HG03432 (cell line): ENCODE results near the gene TBK1.
"Not testable (repeated sequence)": the region's sequence is repeated elsewhere in the genome, so short reads cannot be mapped to it uniquely, and the experiment has no call there.

Experiments
- ATAC-seq: cut with Tn5 transposase; IDR thresholded peaks from one replicate; pipeline ENCODE4 v1.9.1; 2021; ENCODE audit warnings: mild to moderate bottlenecking, moderate library complexity; ENCODE audit not compliant: unreplicated experiment

Gene TBK1

DNA sequence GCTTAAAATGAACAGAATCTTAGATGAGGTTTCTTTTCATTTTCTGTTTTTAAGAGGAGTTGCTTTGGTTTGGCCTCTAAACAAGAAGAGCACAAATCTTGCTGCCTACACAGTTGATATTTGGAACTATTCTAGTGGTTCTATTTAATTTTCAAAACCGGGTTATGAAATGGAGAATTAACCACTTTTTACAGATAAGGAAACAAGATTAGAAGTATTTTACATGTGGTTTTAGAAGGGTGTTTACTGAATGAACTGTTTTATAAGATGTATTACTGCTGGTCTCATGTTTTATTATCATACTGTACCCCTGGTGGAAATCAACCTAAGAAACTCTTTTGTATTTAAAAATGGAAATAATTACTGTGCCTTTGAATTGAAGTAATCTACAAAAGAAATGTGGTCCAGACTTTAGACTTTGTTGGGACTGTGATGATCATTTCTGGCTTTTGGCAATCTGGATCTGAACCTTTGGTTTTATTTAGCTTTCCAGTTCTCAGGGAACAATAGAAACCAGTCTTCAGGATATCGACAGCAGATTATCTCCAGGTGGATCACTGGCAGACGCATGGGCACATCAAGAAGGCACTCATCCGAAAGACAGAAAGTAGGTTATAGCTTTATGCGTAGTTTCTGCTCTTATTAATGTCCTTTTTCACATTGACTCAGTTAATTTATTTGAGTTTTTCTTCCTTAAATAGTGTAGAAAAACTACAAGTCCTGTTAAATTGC lies 43.2 kb downstream of the TBK1 start:
- no peak for ATAC-seq

GRCh38 chr12:64496839-64497400 lies 45.0 kb downstream of the TBK1 start:
- ATAC-seq, result no peak

- no peak for ATAC-seq
These were observed 45.6 kb downstream of the TBK1 start for GRCh38 chr12:64497484-64497883.

GRCh38 chr12:64497903-64498302 lies 46.0 kb downstream of the TBK1 start:
- no peak for ATAC-seq

DNA sequence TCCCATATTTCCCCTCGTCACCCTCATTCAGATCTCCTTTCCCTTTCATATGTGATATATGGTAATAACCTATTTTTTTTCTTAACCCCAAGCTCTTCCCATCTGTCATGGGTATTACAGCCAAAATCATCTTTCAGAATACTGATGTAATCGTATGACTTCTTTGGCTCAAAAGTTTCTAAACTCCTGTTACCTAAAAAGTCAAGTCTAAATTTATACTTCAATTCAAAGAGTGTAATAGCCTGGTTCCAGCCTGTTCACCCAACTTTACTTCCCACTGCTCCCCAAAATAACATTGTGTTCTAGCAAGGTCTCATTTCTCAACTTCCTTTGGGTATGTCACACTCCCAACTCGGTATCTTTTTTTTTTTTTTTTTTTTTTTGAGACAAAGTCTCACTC lies 48.5 kb downstream of the TBK1 start:
- no peak for ATAC-seq

DNA sequence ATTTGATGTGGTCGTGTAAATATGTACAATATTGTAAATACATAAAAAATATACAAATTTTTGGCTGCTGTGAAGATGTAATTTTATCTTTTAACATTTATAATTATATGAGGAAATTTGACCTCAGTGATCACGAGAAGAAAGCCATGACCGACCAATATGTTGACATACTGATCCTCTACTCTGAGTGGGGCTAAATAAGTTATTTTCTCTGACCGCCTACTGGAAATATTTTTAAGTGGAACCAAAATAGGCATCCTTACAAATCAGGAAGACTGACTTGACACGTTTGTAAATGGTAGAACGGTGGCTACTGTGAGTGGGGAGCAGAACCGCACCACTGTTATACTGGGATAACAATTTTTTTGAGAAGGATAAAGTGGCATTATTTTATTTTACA lies 49.6 kb downstream of the TBK1 start:
- ATAC-seq, result no peak

- ATAC-seq, result no peak
These were observed 55.0 kb downstream of the TBK1 start for GRCh38 chr12:64506955-64507354.

GRCh38 chr12:64510667-64511066 lies 58.7 kb downstream of the TBK1 start:
- ATAC-seq, result no peak

DNA sequence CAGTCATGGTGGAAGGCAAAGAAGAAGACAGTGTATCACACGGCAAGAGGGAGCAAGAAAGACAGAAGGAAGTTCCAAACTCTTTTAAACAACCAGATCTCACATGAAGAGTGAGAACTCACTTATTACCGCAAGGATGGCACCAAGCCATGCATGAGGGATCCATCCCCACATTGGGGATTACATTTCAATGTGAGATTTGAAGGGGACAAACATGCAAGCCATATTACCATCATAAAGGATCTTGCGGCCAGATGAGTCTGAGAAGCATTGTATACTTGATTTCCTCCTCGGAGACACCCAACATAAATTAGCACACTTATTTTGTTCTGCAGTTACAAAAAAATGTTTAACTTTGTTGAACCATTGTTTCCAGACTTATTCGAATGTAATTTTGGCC lies 66.5 kb downstream of the TBK1 start:
- no peak for ATAC-seq

DNA sequence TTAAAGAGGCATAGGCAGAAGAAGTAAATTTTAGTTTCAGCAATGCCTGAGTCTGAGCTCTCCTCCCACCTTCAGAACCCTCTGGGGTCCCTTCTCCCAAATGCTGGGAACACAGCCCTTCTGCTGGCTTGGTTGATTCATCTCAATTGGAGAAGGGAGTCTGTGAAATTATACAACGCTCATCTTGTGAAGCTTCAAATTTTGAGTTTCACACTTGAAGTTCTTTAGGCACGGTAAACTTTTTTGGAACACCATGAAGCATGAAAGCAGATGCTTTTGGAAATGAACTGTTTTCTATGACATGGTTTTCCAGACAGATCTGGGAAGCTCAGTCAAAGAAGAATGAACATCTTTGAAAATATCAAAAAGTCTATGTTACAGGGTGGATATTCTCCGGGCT lies 69.9 kb downstream of the TBK1 start:
- ATAC-seq, result no peak

DNA sequence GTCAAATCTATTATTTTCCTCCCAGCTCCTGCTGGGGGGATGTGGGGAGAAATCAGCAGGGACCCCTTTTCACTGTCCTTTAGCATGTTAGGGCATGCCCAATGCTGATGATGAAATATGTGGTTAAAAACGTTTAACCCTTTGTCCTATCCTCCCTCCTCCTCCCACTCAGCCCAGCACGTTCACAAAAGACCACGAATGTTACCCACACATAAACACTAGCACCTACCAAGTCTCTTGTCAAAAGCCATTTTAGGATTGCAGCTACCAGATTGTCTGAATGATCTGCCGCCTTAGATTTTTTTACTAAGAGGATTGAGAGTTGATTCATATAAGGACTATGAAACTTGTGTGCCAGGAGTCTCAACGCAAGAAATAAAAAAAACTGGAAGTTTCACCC lies 70.4 kb downstream of the TBK1 start:
- no peak for ATAC-seq

- ATAC-seq, result no peak
These were observed 70.9 kb downstream of the TBK1 start for GRCh38 chr12:64522807-64523206.

GRCh38 chr12:64523565-64524444 lies 71.9 kb downstream of the TBK1 start:
- ATAC-seq, result not testable (repeated sequence)

DNA sequence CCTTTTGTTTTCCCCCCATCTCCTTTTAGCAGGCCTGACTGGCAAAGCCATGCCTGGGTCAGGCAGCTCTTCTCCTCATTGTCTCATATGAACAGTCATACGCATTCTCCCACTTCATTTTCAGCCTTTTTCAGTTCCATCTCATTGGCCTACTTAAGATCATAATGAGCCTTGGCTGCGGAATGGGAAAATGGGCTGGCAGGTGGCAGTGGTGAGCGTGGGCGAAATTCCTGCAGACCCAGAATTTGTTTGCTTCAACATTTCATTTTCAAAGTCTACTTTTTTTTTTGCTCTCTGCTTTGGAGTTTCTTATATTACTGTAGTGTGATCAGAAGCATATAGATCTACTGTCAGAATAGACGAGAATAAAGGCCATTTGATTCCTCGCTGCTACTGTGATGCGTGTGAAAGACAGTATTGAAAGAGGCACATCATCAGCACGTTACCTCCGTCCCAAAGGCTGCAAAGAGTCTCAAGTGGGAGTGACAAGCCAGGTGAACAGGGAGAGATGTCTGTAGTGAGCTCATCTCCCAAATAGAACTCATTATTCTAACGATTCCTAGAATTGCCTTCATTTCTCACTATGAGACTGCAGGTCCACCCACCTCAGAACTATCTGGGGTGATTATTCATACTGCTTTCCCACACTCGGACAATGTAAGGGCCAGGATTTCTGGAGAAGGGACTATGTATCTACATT lies 73.7 kb downstream of the TBK1 start:
- ATAC-seq, result no peak

- ATAC-seq, result no peak
These were observed 74.9 kb downstream of the TBK1 start for GRCh38 chr12:64526859-64527258.

DNA sequence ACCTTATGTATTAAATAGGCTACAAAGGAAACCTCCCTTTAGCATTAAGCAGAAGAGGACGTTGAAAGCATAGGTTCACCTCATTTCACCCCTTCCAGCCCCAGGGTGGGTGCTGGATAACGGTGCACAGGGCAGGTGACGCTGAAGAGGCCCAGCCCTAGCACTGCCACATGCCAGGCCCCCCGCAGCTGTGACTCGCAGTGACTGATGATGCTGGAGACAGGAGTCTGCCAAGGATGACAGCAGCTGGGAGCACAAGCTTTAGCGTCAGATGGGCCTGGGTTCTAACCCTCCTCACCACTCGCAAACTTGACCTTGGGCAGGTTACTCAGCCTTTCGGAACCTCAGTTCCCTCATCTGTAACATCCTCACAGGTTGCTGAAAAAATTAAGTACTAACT lies 76.7 kb downstream of the TBK1 start:
- ATAC-seq, result no peak

DNA sequence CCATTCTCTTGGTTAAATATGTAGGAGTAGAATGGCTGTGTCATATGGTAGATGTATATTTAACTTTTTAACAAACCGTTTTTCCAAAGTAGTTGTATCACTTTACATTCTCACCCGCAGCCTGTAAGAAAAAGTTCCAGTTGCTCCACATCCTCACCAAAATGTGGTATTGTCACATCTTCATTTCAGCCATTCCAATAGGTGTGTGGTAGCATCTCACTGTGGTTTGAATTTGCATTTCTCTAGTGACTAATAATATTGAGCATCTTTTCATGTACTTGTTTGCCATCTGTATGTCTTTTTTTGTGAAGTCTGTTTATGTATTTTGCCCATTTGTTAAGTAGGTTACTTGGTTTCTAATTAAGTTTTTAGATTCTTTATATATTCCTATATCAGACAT lies 78.6 kb downstream of the TBK1 start:
- no peak for ATAC-seq

GRCh38 chr12:64531665-64532334 lies 79.9 kb downstream of the TBK1 start:
- ATAC-seq, result no peak

GRCh38 chr12:64532734-64533351 lies 80.9 kb downstream of the TBK1 start:
- no peak for ATAC-seq

DNA sequence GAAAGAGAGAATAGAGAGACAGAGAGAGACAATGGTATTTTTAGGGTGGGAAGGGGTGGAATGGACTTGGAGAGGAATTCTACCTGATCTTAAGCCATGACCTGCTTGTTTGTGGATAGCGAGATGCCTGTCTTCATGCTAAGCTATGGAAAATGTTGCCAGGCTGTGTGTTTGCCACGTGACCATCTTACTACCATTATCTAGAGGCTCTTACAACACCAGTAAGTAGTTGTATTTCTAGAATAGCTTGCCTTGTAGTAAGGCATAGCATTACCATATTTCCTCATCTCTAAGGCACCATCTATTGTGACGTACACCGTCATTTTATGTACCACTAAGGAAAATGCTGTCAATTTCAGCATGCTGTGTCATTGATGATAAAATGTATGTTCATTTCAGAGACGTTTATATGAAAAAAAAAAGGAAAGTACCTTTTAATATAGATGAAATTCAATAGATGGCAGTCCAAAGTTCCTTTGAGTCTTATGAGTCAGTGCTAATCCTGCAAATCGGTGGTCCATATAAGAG lies 82.8 kb downstream of the TBK1 start:
- no peak for ATAC-seq
